A549 (cell line): ENCODE measurements around the gene UGT3A1. TPM values are rescaled to one million over a fixed set of nuclear protein-coding genes. Genes with fewer than 3 reads are reported as not detected.

Source experiments
- ATAC-seq, 2 experiments: fragments of 200-7000 bp in 1 of 2; fragments of >200 bp in 1 of 2; cut with Nextera tagmentation in 1 of 2; cut with Tn5 transposase in 1 of 2; 3 replicates each; pipeline versions ENCODE4 v1.8.0 to v1.9.1; 2018 to 2020; ENCODE audit warnings: mild to moderate bottlenecking in 1 of 2, moderate library complexity in 1 of 2
- CTCF ChIA-PET: fragments of 300-600 bp; sonication (Branson Sonifier 250); formaldehyde crosslinking; extraction: SDS; loops from one replicate; lab custom pipeline; 2021; ENCODE audit warnings: antibody characterized with exemption, inconsistent platforms; lab: Yijun Ruan, JAX
- POLR2A ChIA-PET: fragments of 350-600 bp; formaldehyde crosslinking; extraction: SDS; loops from one replicate; lab custom pipeline; 2021; ENCODE audit warnings: antibody characterized with exemption, inconsistent platforms; lab: Yijun Ruan, JAX
- DNase-seq, 2 experiments: peaks; one replicate each; pipeline versions ENCODE4 v3.0.0 to v3.0.0-alpha.2; 2011 to 2016; ENCODE audit warnings: low read depth in 1 of 2, low spot score in 1 of 2
- FAIRE-seq: peaks from 2 replicates; lab custom pipeline; 2011; peaks lifted over from hg19 to GRCh38; lab: Jason Lieb, UNC
- H3K27ac ChIP-seq, 2 experiments: fragments of >200 bp; sonication (Bioruptor Twin); formaldehyde crosslinking; 3 replicates each; pipeline ENCODE4 v1.5.1; 2016 to 2017
- H3K4me1 ChIP-seq: fragments of >200 bp; sonication (Bioruptor Twin); formaldehyde crosslinking; 3 replicates; pipeline ENCODE4 v1.6.1; 2016
- H3K4me2 ChIP-seq: fragments of >200 bp; sonication (Bioruptor Twin); formaldehyde crosslinking; 3 replicates; pipeline ENCODE4 v1.6.1; 2016
- H3K4me3 ChIP-seq: fragments of >200 bp; sonication (Bioruptor Twin); formaldehyde crosslinking; 3 replicates; pipeline ENCODE4 v1.5.1; 2016
- H3K9me3 ChIP-seq: fragments of >200 bp; sonication (Bioruptor Twin); formaldehyde crosslinking; 3 replicates; pipeline ENCODE4 v1.6.1; 2016
- BHLHE40 ChIP-seq: IDR thresholded peaks from 2 replicates; pipeline ENCODE4 v1.6.1; 2012; ENCODE audit warnings: low read depth, low read length, inconsistent platforms
- CBX2 ChIP-seq: fragments of 200-600 bp; sonication (generic); IDR thresholded peaks from 2 replicates; pipeline ENCODE4 v1.6.1; 2016; ENCODE audit warnings: low read depth, mild to moderate bottlenecking, borderline replicate concordance
- CBX8 ChIP-seq: fragments of 200-600 bp; sonication (generic); IDR thresholded peaks from 2 replicates; pipeline ENCODE4 v1.6.1; 2016
- CEBPB ChIP-seq, 2 experiments: fragments of >200 bp in 1 of 2; sonication (Bioruptor Twin) in 1 of 2; formaldehyde crosslinking in 1 of 2; IDR thresholded peaks; 2 replicates each; pipeline ENCODE4 v1.6.1; 2012 to 2016
- CHD2 ChIP-seq: fragments of 150-350 bp; IDR thresholded peaks from 2 replicates; pipeline ENCODE4 v1.6.1; 2014; ENCODE audit warnings: low read length; ENCODE audit not compliant: partially characterized antibody
- CHD4 ChIP-seq: fragments of 200-600 bp; sonication (generic); IDR thresholded peaks from 2 replicates; pipeline ENCODE4 v1.6.1; 2016; ENCODE audit warnings: antibody characterized with exemption, mild to moderate bottlenecking, borderline replicate concordance
- EHMT2 ChIP-seq: fragments of 200-600 bp; sonication (generic); IDR thresholded peaks from 2 replicates; pipeline ENCODE4 v1.6.1; 2016; ENCODE audit warnings: antibody characterized with exemption, low read depth, mild to moderate bottlenecking, moderate library complexity
- ESRRA ChIP-seq: fragments of 150-350 bp; IDR thresholded peaks from 2 replicates; pipeline ENCODE4 v1.6.1; 2014; ENCODE audit warnings: mild to moderate bottlenecking, low read length, borderline replicate concordance
- FOSB ChIP-seq: fragments of 250-450 bp; sonication (Bioruptor Pico); IDR thresholded peaks from 2 replicates; pipeline ENCODE4 v1.5.0; 2020; ENCODE audit warnings: mild to moderate bottlenecking, moderate library complexity
- HDAC2 ChIP-seq: fragments of 200-600 bp; sonication (generic); IDR thresholded peaks from 2 replicates; pipeline ENCODE4 v1.6.1; 2016
- HEYL ChIP-seq: fragments of 250-450 bp; sonication (Bioruptor Pico); IDR thresholded peaks from 2 replicates; pipeline ENCODE4 v1.8.0; 2021; ENCODE audit warnings: mild to moderate bottlenecking, moderate library complexity
- HOXB5 ChIP-seq: fragments of 250-450 bp; sonication (Bioruptor Pico); IDR thresholded peaks from 2 replicates; pipeline ENCODE4 v1.5.0; 2020; ENCODE audit warnings: mild to moderate bottlenecking, moderate library complexity
- KDM1A ChIP-seq: fragments of 200-600 bp; sonication (generic); IDR thresholded peaks from 2 replicates; pipeline ENCODE4 v1.6.1; 2016; ENCODE audit warnings: low read depth, mild to moderate bottlenecking
- KDM5A ChIP-seq: fragments of 200-600 bp; sonication (generic); IDR thresholded peaks from 2 replicates; pipeline ENCODE4 v1.6.1; 2016; ENCODE audit warnings: antibody characterized with exemption, mild to moderate bottlenecking
- MAFK ChIP-seq: fragments of 450-650 bp; IDR thresholded peaks from 2 replicates; pipeline ENCODE4 v1.6.1; 2014; ENCODE audit not compliant: partially characterized antibody
- MYC ChIP-seq: IDR thresholded peaks from 2 replicates; pipeline ENCODE4 v1.6.1; 2012; ENCODE audit warnings: mild to moderate bottlenecking, inconsistent platforms, low read length, improper control_type of control experiment, borderline replicate concordance
- NPAS2 ChIP-seq: fragments of 250-450 bp; sonication (Bioruptor Pico); IDR thresholded peaks from 2 replicates; pipeline ENCODE4 v1.8.0; 2022; ENCODE audit warnings: mild to moderate bottlenecking, moderate library complexity, borderline replicate concordance
- NR3C1 ChIP-seq: fragments of >200 bp; sonication (Bioruptor Twin); formaldehyde crosslinking; IDR thresholded peaks from 3 replicates; pipeline ENCODE4 v1.6.1; 2017
- POLR2A ChIP-seq: IDR thresholded peaks from 2 replicates; pipeline ENCODE4 v1.6.1; 2012; ENCODE audit warnings: mild to moderate bottlenecking, low read length
- RAD21 ChIP-seq, 2 experiments: fragments of >200 bp in 1 of 2; sonication (Bioruptor Twin) in 1 of 2; formaldehyde crosslinking in 1 of 2; IDR thresholded peaks in 1 of 2; conservative IDR thresholded peaks in 1 of 2; 2 replicates in 1 of 2; 3 replicates in 1 of 2; pipeline ENCODE4 v1.6.1; 2012 to 2018; ENCODE audit warnings: inconsistent platforms in 1 of 2
- RARB ChIP-seq: fragments of 250-450 bp; sonication (Bioruptor Pico); IDR thresholded peaks from 2 replicates; pipeline ENCODE4 v1.8.0; 2021; ENCODE audit warnings: mild to moderate bottlenecking, moderate library complexity
- RNF2 ChIP-seq: fragments of 200-600 bp; sonication (generic); IDR thresholded peaks from 2 replicates; pipeline ENCODE4 v1.6.1; 2016; ENCODE audit warnings: low read depth, mild to moderate bottlenecking, antibody characterized with exemption, moderate library complexity, borderline replicate concordance
- TP53 ChIP-seq: fragments of 250-450 bp; sonication (Bioruptor Pico); IDR thresholded peaks from 2 replicates; pipeline ENCODE4 v1.5.0; 2021; ENCODE audit warnings: mild to moderate bottlenecking, moderate library complexity
- ZC3H11A ChIP-seq: fragments of 450-650 bp; IDR thresholded peaks from 2 replicates; pipeline ENCODE4 v1.6.1; 2014; ENCODE audit warnings: antibody characterized with exemption, mild to moderate bottlenecking
- ZFP36 ChIP-seq: fragments of 450-650 bp; IDR thresholded peaks from 2 replicates; pipeline ENCODE4 v1.6.1; 2014; ENCODE audit warnings: borderline replicate concordance; ENCODE audit not compliant: partially characterized antibody
- WGBS: methylation state at CpG from one replicate; pipeline ENCODE4 v1.1.6; 2017; ENCODE audit errors: missing lambda C conversion rate; 5-methylcytosine and 5-hydroxymethylcytosine counted together
- polyA plus RNA-seq, 4 experiments: library from polyadenylated mRNA; depleted of rRNA in 3 of 4; stranded (reverse); fragments of >200 nt; fragmentation: RNase III in 1 of 4; extraction: RNeasy Plus Mini Kit Qiagen cat#74134 plus additional on column Dnase treatment in 1 of 4; gene quantifications; 2 replicates in 3 of 4; 3 replicates in 1 of 4; pipeline ENCODE4 v1.2.3, GENCODE V29; 2011 to 2017
- TF ChIP-seq, protein P1 (sequence below): fragments of 200-600 bp; sonication (generic); IDR thresholded peaks from 2 replicates; pipeline ENCODE4 v1.6.1; 2016; ENCODE audit warnings: antibody characterized with exemption, mild to moderate bottlenecking, moderate library complexity
- TF ChIP-seq, protein P2 (sequence below): IDR thresholded peaks from 2 replicates; pipeline ENCODE4 v1.6.1; 2012; ENCODE audit warnings: low read depth, borderline replicate concordance
- TF ChIP-seq, protein P3 (sequence below): fragments of 450-650 bp; IDR thresholded peaks from 2 replicates; pipeline ENCODE4 v1.6.1; 2014; ENCODE audit warnings: antibody characterized with exemption
- TF ChIP-seq, protein P4 (sequence below): fragments of >200 bp; sonication (Bioruptor Twin); formaldehyde crosslinking; IDR thresholded peaks from 3 replicates; pipeline ENCODE4 v1.5.1; 2016
- TF ChIP-seq, protein P5 (sequence below): fragments of 250-450 bp; sonication (Bioruptor Pico); IDR thresholded peaks from 2 replicates; pipeline ENCODE4 v1.5.0; 2021; ENCODE audit warnings: mild to moderate bottlenecking, moderate library complexity, borderline replicate concordance

Gene UGT3A1
- polyA plus RNA-seq, 2 of the 4 experiments (the other 2 are of a cell fraction) = not detected

DNA sequence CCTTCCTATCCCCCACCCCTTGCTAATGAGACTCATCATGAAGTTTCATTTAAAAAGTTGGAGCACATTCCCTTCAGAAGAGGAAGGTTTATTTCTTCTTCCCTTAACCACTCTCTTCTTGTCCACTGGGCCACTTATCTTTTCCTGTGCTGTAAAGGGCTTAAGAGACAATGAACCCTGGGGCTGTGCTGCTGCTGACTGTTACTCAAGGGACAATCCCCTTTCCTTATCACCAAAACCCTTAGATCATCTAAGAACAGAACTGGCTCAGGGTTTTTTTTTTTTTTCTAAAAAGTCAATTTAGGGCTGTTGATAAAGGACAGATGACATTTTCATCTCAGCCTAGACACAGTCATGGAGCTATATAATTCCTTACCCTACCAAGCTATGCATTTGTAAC, 82.4 kb downstream of the UGT3A1 start:
- Histone ChIP-seq H3K9me3 (no peaks in the 10 kb centered on the region), H3K27ac (no peak overlapping the region), H3K4me2 (no peak overlapping the region), H3K4me3 (no peak overlapping the region), H3K4me1 (no peaks in the 10 kb centered on the region)
- POLR2A ChIA-PET = no interaction called here
- FAIRE-seq = no peak
- ATAC-seq = no peak
- TF ChIP-seq, protein P1, sequence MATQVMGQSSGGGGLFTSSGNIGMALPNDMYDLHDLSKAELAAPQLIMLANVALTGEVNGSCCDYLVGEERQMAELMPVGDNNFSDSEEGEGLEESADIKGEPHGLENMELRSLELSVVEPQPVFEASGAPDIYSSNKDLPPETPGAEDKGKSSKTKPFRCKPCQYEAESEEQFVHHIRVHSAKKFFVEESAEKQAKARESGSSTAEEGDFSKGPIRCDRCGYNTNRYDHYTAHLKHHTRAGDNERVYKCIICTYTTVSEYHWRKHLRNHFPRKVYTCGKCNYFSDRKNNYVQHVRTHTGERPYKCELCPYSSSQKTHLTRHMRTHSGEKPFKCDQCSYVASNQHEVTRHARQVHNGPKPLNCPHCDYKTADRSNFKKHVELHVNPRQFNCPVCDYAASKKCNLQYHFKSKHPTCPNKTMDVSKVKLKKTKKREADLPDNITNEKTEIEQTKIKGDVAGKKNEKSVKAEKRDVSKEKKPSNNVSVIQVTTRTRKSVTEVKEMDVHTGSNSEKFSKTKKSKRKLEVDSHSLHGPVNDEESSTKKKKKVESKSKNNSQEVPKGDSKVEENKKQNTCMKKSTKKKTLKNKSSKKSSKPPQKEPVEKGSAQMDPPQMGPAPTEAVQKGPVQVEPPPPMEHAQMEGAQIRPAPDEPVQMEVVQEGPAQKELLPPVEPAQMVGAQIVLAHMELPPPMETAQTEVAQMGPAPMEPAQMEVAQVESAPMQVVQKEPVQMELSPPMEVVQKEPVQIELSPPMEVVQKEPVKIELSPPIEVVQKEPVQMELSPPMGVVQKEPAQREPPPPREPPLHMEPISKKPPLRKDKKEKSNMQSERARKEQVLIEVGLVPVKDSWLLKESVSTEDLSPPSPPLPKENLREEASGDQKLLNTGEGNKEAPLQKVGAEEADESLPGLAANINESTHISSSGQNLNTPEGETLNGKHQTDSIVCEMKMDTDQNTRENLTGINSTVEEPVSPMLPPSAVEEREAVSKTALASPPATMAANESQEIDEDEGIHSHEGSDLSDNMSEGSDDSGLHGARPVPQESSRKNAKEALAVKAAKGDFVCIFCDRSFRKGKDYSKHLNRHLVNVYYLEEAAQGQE = no peak
- TF ChIP-seq, protein P2, sequence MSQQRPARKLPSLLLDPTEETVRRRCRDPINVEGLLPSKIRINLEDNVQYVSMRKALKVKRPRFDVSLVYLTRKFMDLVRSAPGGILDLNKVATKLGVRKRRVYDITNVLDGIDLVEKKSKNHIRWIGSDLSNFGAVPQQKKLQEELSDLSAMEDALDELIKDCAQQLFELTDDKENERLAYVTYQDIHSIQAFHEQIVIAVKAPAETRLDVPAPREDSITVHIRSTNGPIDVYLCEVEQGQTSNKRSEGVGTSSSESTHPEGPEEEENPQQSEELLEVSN = no peak
- no peak for TF ChIP-seq CBX8
- TF ChIP-seq POLR2A = no peak
- TF ChIP-seq ZFP36 = no peak
- TF ChIP-seq TP53 = no peak
- TF ChIP-seq, protein P3, sequence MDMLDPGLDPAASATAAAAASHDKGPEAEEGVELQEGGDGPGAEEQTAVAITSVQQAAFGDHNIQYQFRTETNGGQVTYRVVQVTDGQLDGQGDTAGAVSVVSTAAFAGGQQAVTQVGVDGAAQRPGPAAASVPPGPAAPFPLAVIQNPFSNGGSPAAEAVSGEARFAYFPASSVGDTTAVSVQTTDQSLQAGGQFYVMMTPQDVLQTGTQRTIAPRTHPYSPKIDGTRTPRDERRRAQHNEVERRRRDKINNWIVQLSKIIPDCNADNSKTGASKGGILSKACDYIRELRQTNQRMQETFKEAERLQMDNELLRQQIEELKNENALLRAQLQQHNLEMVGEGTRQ = no peak
- TF ChIP-seq NR3C1 = no peak
- no peak for TF ChIP-seq ESRRA
- TF ChIP-seq MAFK = no peak
- no peak for TF ChIP-seq RAD21 (conservative IDR thresholded peaks at IDR 0.05 in 1 of 2, IDR thresholded peaks at IDR 0.05 in 1 of 2)
- TF ChIP-seq EHMT2 = no peak
- TF ChIP-seq KDM1A = no peak
- no peak for TF ChIP-seq NPAS2 (CRISPR knock-in tag)
- TF ChIP-seq CHD4 = no peak
- no peak for TF ChIP-seq CEBPB (IDR thresholded peaks at IDR 0.05)
- no peak for TF ChIP-seq KDM5A
- no peak for DNase-seq
- CTCF ChIA-PET = interaction anchor here (1.5 kb wide), 1 partner anchor 18 kb away, joined by 4 read pairs; no protein-coding TSS in a partner anchor

DNA sequence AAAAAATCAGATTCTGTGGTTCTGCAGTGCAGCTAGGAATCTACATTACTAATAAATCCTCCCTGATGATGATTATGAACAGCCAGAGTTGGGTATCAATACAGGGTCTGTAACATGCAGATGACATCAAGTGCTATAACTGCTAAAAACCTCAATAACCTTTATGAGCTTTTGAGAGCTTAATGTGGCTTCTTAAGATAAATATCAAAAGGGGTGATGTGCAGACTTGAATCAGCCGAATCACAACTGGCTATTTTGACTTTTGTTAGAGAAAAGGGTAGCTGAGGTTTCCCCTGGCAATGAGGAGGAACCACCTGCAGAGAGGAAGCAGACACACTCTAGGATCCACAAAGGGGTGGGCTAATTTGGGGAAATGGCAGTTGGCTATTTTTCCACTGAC, 83.0 kb downstream of the UGT3A1 start:
- ChIA-PET CTCF (interaction anchor here (1.5 kb wide), 1 partner anchor 18 kb away, joined by 4 read pairs; no protein-coding TSS in a partner anchor), POLR2A (no interaction called here)
- H3K4me2 ChIP-seq = no peak overlapping the region
- no peaks in the 10 kb centered on the region for H3K9me3 ChIP-seq
- H3K4me3 ChIP-seq = no peak overlapping the region
- ATAC-seq (no peak), DNase-seq (no peak), FAIRE-seq (no peak)
- no peaks in the 10 kb centered on the region for H3K4me1 ChIP-seq
- WGBS = 0% methylated on average over 1 of the region's 1 CpG
- TF ChIP-seq CHD4 = no peak
- TF ChIP-seq HOXB5 = no peak
- TF ChIP-seq, protein P4, sequence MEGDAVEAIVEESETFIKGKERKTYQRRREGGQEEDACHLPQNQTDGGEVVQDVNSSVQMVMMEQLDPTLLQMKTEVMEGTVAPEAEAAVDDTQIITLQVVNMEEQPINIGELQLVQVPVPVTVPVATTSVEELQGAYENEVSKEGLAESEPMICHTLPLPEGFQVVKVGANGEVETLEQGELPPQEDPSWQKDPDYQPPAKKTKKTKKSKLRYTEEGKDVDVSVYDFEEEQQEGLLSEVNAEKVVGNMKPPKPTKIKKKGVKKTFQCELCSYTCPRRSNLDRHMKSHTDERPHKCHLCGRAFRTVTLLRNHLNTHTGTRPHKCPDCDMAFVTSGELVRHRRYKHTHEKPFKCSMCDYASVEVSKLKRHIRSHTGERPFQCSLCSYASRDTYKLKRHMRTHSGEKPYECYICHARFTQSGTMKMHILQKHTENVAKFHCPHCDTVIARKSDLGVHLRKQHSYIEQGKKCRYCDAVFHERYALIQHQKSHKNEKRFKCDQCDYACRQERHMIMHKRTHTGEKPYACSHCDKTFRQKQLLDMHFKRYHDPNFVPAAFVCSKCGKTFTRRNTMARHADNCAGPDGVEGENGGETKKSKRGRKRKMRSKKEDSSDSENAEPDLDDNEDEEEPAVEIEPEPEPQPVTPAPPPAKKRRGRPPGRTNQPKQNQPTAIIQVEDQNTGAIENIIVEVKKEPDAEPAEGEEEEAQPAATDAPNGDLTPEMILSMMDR = no peak
- no peak for TF ChIP-seq CBX2
- TF ChIP-seq CHD2 = no peak
- TF ChIP-seq RARB (CRISPR knock-in tag) = no peak
- no peak for TF ChIP-seq HEYL (CRISPR knock-in tag)
- TF ChIP-seq ZC3H11A = no peak
- TF ChIP-seq MYC = no peak
- TF ChIP-seq ZFP36 = no peak
- TF ChIP-seq, protein P5, sequence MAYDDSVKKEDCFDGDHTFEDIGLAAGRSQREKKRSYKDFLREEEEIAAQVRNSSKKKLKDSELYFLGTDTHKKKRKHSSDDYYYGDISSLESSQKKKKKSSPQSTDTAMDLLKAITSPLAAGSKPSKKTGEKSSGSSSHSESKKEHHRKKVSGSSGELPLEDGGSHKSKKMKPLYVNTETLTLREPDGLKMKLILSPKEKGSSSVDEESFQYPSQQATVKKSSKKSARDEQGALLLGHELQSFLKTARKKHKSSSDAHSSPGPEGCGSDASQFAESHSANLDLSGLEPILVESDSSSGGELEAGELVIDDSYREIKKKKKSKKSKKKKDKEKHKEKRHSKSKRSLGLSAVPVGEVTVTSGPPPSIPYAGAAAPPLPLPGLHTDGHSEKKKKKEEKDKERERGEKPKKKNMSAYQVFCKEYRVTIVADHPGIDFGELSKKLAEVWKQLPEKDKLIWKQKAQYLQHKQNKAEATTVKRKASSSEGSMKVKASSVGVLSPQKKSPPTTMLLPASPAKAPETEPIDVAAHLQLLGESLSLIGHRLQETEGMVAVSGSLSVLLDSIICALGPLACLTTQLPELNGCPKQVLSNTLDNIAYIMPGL (CRISPR knock-in tag) = no peak
- no peak for TF ChIP-seq FOSB (CRISPR knock-in tag)
- no peak for TF ChIP-seq POLR2A
- no peak for TF ChIP-seq BHLHE40
- no peak for TF ChIP-seq RNF2
- no peak for TF ChIP-seq HDAC2
- no peak overlapping the region for H3K27ac ChIP-seq
